Measurements from ENCODE around the gene SUB1. TPM values are rescaled to one million over a fixed set of nuclear protein-coding genes. Genes with fewer than 3 reads are reported as not detected.

Gene SUB1
- total RNA-seq, 1 experiment from 2014 or later = 288 TPM

- Histone ChIP-seq H3K79me1 (ENCODE audit: insufficient read depth, low read depth, low read length, poor library complexity, severe bottlenecking) (no peaks in the 10 kb centered on the region), H3K9ac (ENCODE audit: extremely low read depth, insufficient read length, low read length) (no peak overlapping the region)
- H3K27ac Mint-ChIP-seq = no peak overlapping the region; a peak in 1 of 7 replicates
Measured at GRCh38 chr5:32587067-32587551, 1.8 kb downstream of the SUB1 start.

More at GRCh38 chr5:32587067-32587551, 1.8 kb downstream of the SUB1 start:
- H3K4ac ChIP-seq (ENCODE audit: low read depth, low read length) = no peak overlapping the region
- no peak overlapping the region for H3K14ac ChIP-seq (ENCODE audit: insufficient read depth, low read length)
- no peaks in the 10 kb centered on the region for H3K9me3 ChIP-seq (ENCODE audit: control insufficient read depth, low read depth, low read length)
- Mint-ChIP-seq H3K9me3 (no peaks in the 10 kb centered on the region; a peak in 1 of 5 replicates), H3K4me1 (peaks cover 33 to 40% of the 10 kb centered on the region in 2 experiments), H3K36me3 (ENCODE audit: insufficient read depth in 1 of 3, low read depth in 3 of 3) (peaks cover 13 to 26% (median 24%) of the 10 kb centered on the region in 3 experiments), H3K27me3 (ENCODE audit: low read depth) (no peaks in the 10 kb centered on the region), H3K4me3 (peak overlapping the region; percentile 94 to 96)
- no peak overlapping the region for H2BK5ac ChIP-seq (ENCODE audit: insufficient read length, low read length)
- H4K5ac ChIP-seq (ENCODE audit: insufficient read length, low read depth, low read length) = no peak overlapping the region
- H2AK5ac ChIP-seq (ENCODE audit: insufficient read length, low read length) = no peak overlapping the region
- no peak overlapping the region for H3K18ac ChIP-seq (ENCODE audit: insufficient read length, low read depth, low read length)
- H3K23me2 ChIP-seq (ENCODE audit: insufficient read length, low read depth, low read length, poor library complexity, severe bottlenecking) = no peaks in the 10 kb centered on the region
- no peak overlapping the region for H3K23ac ChIP-seq (ENCODE audit: insufficient read length, low read depth, low read length)
- no peak for DNase-seq
- no peaks in the 10 kb centered on the region for H3K27me3 ChIP-seq (ENCODE audit: insufficient read depth, low read length)
- H4K20me1 ChIP-seq (ENCODE audit: control insufficient read depth, insufficient read depth, insufficient read length) = no peaks in the 10 kb centered on the region
- H3K56ac ChIP-seq (ENCODE audit: insufficient read length, low read depth, low read length) = no peak overlapping the region
- H3K4me2 ChIP-seq (ENCODE audit: insufficient read depth, insufficient read length, low read length) = peak overlapping the region; percentile 76
- H2BK20ac ChIP-seq (ENCODE audit: low read depth, low read length, poor library complexity, severe bottlenecking) = no peak overlapping the region
- no peak overlapping the region for H3K27ac ChIP-seq (ENCODE audit: insufficient read length, low read depth, low read length)
- no peak overlapping the region for H2BK12ac ChIP-seq (ENCODE audit: insufficient read length, low read depth, low read length)
- no CpG with 5 or more reads among the region's 6 CpGs for WGBS (ENCODE audit: extremely low coverage, insufficient read length, low lambda C conversion rate)
- H4K8ac ChIP-seq (replicated peaks; ENCODE audit: insufficient read length, low read depth, low read length) = no peak overlapping the region
- H2AFZ ChIP-seq (ENCODE audit: low read length) = no peak overlapping the region
- no peak overlapping the region for H2BK15ac ChIP-seq (ENCODE audit: low read depth, low read length)
- H3T11ph ChIP-seq (ENCODE audit: low read length) = no peak overlapping the region
- no peak for TF ChIP-seq CTCF (conservative IDR thresholded peaks at IDR 0.05)
- peaks cover 14% of the 10 kb centered on the region for H3K4me1 ChIP-seq (ENCODE audit: insufficient read depth, low read length)
- no peak overlapping the region for H4K91ac ChIP-seq (ENCODE audit: insufficient read length, low read depth, low read length)
- no peak overlapping the region for H2BK120ac ChIP-seq (ENCODE audit: low read depth, low read length, poor library complexity, severe bottlenecking)
- peaks cover 22% of the 10 kb centered on the region; the same call in 1 of the 2 replicates for H3K79me2 ChIP-seq (ENCODE audit: insufficient read depth, low read length)

Data from H9 (cell line).